GM18873 (cell line): ENCODE results near the gene ENG.
"Not testable (repeated sequence)": the region's sequence is repeated elsewhere in the genome, so short reads cannot be mapped to it uniquely, and the experiment has no call there.

Experiments
- ATAC-seq: cut with Tn5 transposase; IDR thresholded peaks from one replicate; pipeline ENCODE4 v1.9.1; 2021; ENCODE audit warnings: mild to moderate bottlenecking, moderate library complexity, moderate number of reproducible peaks; ENCODE audit not compliant: unreplicated experiment, low FRiP score

Gene ENG

DNA sequence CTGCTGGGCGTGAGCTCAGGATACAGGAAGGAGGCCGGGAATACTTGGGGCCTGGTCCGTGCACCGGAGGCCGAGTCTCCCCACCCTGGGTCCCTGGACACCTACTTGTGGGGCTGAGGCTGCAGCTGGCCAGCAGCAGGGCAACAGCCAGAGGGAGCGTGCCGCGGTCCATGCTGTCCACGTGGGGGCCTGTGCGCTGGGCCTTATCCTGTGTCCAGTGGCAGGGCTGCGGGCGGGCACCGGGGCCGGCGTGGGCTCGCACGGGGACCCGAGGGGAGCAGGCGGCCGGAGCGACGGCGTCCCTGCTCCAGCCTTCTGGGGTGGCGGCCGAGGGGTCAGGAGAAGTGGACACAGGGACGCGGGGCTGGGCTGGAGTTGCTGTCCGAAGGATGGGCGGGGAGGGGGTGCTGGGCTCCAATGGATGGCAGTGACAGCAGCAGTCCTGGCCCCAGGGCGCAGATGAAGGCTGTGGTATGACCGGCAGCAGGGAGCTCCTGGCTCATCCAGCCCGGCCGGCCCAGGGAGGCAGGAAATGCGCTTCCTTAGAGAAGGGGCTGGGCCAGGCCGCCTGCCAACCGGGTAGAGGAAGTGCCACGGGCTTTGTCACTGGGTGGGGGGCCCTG, at the start of gene ENG:
Gene ENG, minus strand, starts transcription at position 475 of the 623 bp plus-strand sequence. Its CDS starts 303 bp downstream, at position 172.
- no peak for ATAC-seq

DNA sequence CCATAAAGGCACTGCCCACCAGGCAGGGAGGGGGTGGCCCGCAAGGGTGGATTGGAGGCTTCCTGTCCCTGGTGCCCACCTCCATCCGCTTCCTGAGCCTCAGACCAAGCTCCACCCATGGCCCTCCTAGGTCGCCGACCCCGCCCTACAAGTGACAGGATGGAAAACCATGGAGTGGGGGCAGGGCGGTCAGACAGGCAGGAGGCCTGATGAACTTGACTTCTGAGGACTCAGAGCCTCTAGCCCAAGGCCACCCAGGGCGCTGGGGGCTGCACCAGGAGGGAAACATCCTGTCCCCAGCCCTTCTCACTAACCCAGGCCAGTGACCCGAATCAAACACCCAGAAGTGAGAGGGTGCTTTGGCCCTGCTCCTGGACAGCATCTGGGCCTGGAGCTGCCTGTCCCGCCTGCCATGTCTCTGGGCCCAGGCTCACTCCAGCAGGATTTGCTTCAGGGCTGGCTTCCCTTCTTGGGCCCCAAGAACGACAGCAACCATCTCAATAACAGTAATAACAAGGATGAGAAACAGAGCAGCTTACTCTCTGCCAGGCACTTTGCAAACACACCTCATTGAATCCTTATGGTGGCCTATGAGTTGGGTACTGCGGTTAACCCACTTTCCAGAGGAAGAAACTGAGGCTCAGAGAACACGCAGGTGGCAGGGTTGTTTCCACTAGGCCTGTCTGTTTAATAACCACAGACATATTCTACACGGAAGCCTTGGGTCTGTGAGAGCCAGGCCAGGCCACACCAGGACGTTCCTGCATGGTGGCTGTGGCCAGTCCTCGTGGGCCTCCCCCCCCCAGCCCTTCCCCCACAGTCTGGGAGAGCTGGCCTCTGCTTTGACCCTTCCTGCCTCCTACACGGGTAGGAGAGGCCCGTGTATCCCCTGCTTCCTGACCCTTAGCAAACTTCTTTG, 49.4 kb upstream of the ENG start:
- ATAC-seq = no peak

- no peak for ATAC-seq
Observed at GRCh38 chr9:127899128-127899943, 44.9 kb upstream of the ENG start, which contains the start of gene ST6GALNAC6. Gene ST6GALNAC6, minus strand, starts transcription at chr9:127899603. Its CDS starts 1,622 bp downstream, at chr9:127897981.

DNA sequence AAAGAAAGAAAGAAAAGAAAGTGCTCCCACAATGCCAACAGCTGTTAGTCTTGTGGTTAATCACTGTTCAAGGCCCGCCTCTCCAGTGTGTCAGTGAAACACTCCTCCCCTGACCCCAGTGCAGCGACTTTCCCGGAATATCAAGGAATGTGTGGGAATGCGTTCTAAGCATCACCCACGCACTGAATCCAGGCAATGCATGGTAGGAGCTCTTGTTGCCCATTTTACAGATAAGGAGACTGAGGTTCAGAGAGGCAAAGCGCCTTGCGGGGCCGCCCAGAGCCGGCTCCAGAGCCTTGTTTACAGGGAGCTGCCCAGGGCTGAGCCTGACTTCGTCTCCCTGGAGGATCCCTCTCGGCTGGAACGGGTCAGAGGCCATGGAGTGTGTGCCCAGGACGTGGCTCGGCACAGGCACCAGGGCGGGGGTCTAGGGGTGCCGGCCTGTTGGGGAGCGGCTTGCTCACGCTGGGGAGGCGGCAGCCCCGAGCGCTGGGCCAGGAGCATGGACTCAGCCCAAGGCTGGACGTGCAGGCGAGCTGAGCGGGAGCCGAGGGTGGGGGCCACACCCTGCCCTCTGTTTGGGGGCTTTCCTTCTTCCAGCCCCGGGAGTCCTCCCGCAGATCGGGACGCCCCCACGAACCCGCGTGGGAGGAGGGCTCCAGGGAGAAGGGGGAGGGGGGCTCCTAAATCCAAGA, 44.1 kb upstream of the ENG start:
- ATAC-seq = no peak

- no peak for ATAC-seq
Observed at GRCh38 chr9:127897193-127897692, 42.8 kb upstream of the ENG start.

DNA sequence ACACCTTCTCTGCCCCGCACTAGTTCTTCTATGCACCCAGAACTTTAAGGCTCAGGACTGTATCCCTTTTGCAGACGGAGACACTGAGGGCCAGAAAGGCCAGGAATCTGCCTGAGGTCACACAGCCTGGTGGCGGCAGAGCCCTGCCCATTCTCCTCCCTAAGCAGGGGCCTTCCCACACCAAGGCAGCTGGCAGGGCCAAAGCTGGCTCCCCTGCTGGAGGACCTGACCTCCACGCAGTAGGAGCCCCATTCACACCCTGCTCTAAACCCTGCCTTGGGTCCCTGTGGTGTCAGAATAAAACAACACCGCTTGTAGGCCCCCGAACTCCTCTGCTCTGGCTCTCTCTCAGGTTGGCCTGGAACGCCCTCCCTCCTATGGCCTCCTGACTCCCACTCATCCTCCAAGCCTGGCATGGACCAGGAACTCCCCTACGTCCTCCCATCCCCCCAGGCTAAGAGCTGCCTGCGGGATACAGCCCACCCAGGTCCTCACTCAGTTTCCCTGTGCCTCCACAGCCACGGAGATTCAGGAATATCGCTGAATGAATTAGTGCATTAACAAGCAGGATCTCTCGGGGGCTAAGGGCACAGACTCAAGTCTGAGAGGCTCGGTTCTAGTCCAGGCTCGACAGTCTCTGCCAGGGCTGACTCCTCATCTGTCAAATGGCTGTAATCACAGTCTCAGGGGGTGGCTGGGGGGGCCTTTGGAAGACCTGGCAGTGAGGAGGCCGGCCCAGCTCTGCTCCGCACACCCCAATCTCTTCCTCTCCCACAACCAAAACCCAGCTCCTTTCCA, 42.1 kb upstream of the ENG start:
- no peak for ATAC-seq

DNA sequence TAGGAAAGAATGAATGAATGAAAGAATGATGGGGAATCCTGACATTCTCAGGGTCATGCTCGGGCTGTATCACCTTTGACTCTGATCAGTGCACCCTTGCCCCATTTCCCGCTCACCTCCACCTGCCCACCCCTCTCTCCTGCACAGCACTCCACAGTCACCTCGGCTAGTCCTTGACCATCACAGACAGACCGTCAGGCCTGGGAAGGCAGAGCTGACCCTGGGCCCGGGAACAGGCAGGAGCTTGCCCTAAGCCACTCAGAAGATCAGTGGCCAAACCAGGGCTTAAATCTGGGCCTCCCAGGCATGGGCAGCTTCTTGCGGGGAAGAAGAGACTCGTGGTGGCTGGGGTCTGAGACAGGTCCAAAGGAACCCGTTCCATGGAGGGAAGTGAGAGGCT, 41.4 kb upstream of the ENG start:
- no peak for ATAC-seq

DNA sequence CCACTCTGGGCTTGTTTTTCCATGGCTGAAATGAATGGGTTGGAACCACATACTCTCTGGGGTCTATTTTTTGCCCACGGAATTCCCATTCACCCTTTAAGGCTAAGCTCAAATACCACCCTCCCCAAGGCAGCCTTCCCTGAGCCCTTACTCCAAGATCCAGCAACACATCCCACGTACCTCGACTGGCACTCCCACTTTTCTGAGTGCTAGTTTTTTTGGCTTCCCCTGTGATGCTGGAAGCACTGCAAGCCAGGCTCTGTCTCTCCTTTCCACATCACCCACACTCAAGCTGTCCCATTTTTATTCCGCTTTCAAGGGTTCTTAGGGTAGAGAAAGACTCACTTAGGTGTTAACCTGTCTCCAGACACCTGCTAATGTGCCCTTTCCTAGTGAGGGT, 38.9 kb upstream of the ENG start:
- no peak for ATAC-seq

GRCh38 chr9:127892831-127893230, 38.4 kb upstream of the ENG start:
- no peak for ATAC-seq

GRCh38 chr9:127890053-127890452, 35.6 kb upstream of the ENG start:
- ATAC-seq = no peak

GRCh38 chr9:127887792-127888191, 33.3 kb upstream of the ENG start:
- no peak for ATAC-seq

DNA sequence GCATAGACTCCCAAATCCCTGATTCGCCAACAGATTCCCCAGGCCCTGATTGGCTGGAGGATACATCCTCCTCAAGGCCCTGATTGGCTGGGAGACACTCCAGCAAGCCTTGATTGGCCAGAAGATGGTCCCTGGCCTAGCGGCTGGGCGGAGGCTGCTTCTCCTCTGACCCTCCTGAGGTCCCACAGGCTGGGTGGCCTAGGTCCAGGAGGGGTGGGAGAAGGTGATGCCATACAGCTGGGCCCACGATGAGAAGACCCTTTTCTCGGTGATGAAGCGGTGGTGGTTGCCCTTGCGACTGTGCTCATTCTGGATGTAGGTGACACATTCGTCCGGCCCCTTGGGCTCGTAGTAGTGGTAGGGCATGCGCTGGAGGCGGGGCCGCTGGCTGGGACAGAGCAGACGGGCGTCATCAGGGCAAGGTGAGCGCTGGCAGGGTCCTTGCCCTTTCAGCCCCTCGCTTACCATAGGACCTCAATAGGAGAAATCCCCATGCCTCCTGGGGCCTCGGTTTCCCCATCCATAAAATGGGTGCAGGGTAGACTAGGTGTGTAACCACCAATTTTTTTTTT, 32.0 kb upstream of the ENG start:
- no peak for ATAC-seq

- no peak for ATAC-seq
Observed at GRCh38 chr9:127885508-127886281, 31.2 kb upstream of the ENG start.

GRCh38 chr9:127884976-127885490, 30.6 kb upstream of the ENG start:
- ATAC-seq = no peak

- ATAC-seq = no peak
Observed at GRCh38 chr9:127884427-127884911, 30.0 kb upstream of the ENG start.

DNA sequence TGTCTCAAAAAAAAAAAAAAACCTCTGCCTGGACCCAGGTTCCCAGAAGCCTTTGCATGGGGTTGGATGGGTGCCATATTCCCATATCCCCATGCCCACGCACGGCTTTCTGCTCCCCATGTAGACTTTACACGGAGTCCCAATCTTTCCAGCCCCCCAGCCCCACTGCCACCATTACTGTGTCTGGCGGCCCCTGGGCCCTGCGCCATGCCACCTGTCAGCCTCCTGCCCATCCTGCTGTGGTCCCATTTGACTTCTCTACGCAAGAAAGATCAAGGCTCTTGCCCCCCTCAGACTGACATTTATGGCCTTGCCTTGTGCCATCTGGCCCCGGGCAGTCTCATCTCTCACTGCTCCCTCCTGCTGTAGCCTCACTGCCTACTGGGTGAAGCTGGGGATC, 29.5 kb upstream of the ENG start:
- no peak for ATAC-seq

DNA sequence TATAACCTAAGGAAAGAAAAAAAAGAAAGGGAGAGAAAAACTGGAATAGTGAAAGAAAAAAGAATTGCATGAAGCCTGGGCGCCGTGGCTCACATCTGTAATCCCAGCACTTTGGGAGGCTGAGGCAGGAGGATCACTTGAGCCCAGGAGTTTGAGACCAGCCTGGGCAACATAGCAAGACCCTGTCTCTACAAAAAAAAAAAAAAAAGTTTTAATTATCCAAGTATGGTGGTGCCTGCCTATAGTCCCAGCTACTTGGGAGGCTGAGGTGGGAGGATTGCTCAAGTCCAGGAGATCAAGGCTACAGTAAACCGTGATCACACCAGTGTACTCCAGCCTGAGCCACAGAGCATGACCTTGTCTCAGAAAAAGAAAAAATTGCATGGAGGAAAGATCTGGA, 27.3 kb upstream of the ENG start:
- not testable (repeated sequence) for ATAC-seq

- ATAC-seq = no peak
Observed at GRCh38 chr9:127880143-127880542, 25.7 kb upstream of the ENG start.
